Stimulated activated effector memory CD8-positive, alpha-beta T cell treated with anti-CD3 and anti-CD28 coated beads, Interleukin-12 subunit alpha, Interleukin-12 subunit beta, amount 100 ng/mL, for 72 hours (primary cell): Measurements from ENCODE around the gene IFNL1.
"Not testable (repeated sequence)": the region's sequence is repeated elsewhere in the genome, so short reads cannot be mapped to it uniquely, and the experiment has no call there.

Experiments used
- ATAC-seq: fragments of 150-1000 bp; cut with Tn5 transposase; 2 replicates; pipeline ENCODE4 v1.10.0; 2021
- DNase-seq, 2 donors: peaks; one replicate each; pipeline ENCODE4 v3.0.0; 2021 to 2022; ENCODE audit warnings: low spot score in 2 of 2
- H3K27ac Mint-ChIP-seq: one replicate; pipeline ENCODE4 v1.8.0; 2022; ENCODE audit warnings: mild to moderate bottlenecking, mixed read lengths
- H3K36me3 Mint-ChIP-seq: one replicate; pipeline ENCODE4 v1.8.0; 2022; ENCODE audit warnings: mild to moderate bottlenecking, mixed read lengths
- H3K4me1 Mint-ChIP-seq: one replicate; pipeline ENCODE4 v1.8.0; 2022; ENCODE audit warnings: mixed read lengths
- H3K4me3 Mint-ChIP-seq: one replicate; pipeline ENCODE4 v1.8.0; 2022; ENCODE audit warnings: mild to moderate bottlenecking, mixed read lengths
- H3K9me3 Mint-ChIP-seq: one replicate; pipeline ENCODE4 v1.8.0; 2022; ENCODE audit warnings: mixed read lengths

IFNL1 gene

DNA sequence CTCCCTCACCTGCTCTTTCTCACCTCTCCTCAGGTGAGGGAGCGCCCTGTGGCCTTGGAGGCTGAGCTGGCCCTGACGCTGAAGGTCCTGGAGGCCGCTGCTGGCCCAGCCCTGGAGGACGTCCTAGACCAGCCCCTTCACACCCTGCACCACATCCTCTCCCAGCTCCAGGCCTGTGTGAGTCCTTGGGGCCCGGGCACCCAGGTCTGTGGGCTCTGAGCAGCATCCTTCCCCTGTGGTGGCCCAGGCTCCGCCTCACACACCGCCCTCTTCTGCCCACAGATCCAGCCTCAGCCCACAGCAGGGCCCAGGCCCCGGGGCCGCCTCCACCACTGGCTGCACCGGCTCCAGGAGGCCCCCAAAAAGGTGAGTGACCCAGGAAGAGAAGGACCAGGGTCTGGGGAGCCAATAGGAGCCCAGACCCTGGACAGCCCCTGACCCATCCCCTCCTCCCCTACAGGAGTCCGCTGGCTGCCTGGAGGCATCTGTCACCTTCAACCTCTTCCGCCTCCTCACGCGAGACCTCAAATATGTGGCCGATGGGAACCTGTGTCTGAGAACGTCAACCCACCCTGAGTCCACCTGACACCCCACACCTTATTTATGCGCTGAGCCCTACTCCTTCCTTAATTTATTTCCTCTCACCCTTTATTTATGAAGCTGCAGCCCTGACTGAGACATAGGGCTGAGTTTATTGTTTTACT, 1.9 kb downstream of the IFNL1 start:
- H3K36me3 Mint-ChIP-seq = peaks cover 19% of the 10 kb centered on the region
- DNase-seq (peak; percentile 63 to 90), ATAC-seq (peak; percentile 95)
- peak overlapping the region; percentile 72 for H3K4me3 Mint-ChIP-seq
- peak overlapping the region; percentile 82 for H3K27ac Mint-ChIP-seq
- peaks cover 41% of the 10 kb centered on the region for H3K4me1 Mint-ChIP-seq
- H3K9me3 Mint-ChIP-seq = no peaks in the 10 kb centered on the region

DNA sequence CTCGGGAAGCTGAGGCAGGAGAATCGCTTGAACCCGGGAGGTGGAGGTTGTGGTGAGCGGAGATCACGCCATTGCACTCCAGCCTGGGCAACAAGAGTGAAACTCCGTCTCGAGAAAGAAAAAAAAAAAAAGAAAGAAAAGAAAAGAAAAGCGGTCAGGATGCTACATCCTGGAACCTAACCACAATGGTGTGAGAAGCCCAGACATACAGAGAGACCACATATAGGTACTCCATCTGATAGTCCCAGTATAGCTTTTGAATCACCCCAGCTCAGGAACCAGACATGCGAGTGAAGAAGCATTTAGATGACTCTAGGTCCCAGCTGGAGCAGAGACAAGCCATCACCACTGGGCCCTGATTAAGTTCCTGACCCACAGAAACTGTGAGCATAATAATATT, 3.2 kb downstream of the IFNL1 start:
- Mint-ChIP-seq H3K4me3 (peak overlapping the region; percentile 72), H3K27ac (peak overlapping the region; percentile 82), H3K9me3 (no peaks in the 10 kb centered on the region), H3K4me1 (peaks cover 41% of the 10 kb centered on the region), H3K36me3 (peaks cover 19% of the 10 kb centered on the region)
- ATAC-seq (peak; percentile 82), DNase-seq (peak in 1 of 2 donors; percentile 71)

GRCh38 chr19:39299832-39300231, 3.6 kb downstream of the IFNL1 start:
- ATAC-seq (no peak), DNase-seq (no peak)
- Mint-ChIP-seq H3K9me3 (no peaks in the 10 kb centered on the region), H3K27ac (peak overlapping the region; percentile 82), H3K4me1 (peaks cover 41% of the 10 kb centered on the region), H3K36me3 (peaks cover 19% of the 10 kb centered on the region), H3K4me3 (peak overlapping the region; percentile 72)

DNA sequence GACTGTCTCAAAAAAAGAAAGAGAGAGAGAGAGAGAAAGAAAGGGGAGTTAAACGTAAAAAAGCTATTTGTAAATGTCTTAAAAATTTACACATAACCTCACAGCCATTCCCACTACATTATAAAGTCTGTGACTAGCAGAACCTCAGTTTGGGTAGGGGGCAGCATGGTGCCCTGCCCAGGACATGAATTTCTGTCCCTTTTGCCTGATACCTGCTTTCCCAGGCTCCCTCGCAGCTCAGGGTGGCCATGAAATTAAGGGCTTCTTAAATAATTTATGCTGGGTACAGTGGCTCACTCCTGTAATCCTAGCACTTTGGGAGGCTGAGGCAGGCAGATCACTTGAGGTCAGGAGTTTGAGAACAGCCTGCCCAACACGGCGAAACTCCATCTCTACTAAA, 4.8 kb downstream of the IFNL1 start:
- H3K4me3 Mint-ChIP-seq = no peak overlapping the region
- no peak overlapping the region for H3K27ac Mint-ChIP-seq
- no peak for DNase-seq
- no peak for ATAC-seq
- H3K4me1 Mint-ChIP-seq = peaks cover 39% of the 10 kb centered on the region
- peaks cover 20% of the 10 kb centered on the region for H3K36me3 Mint-ChIP-seq
- no peaks in the 10 kb centered on the region for H3K9me3 Mint-ChIP-seq

GRCh38 chr19:39301562-39301961, 5.4 kb downstream of the IFNL1 start:
- H3K4me3 Mint-ChIP-seq = no peak overlapping the region
- ATAC-seq = no peak
- peaks cover 34% of the 10 kb centered on the region for H3K4me1 Mint-ChIP-seq
- peaks cover 26% of the 10 kb centered on the region for H3K36me3 Mint-ChIP-seq
- H3K9me3 Mint-ChIP-seq = no peaks in the 10 kb centered on the region
- H3K27ac Mint-ChIP-seq = no peak overlapping the region
- DNase-seq = no peak

DNA sequence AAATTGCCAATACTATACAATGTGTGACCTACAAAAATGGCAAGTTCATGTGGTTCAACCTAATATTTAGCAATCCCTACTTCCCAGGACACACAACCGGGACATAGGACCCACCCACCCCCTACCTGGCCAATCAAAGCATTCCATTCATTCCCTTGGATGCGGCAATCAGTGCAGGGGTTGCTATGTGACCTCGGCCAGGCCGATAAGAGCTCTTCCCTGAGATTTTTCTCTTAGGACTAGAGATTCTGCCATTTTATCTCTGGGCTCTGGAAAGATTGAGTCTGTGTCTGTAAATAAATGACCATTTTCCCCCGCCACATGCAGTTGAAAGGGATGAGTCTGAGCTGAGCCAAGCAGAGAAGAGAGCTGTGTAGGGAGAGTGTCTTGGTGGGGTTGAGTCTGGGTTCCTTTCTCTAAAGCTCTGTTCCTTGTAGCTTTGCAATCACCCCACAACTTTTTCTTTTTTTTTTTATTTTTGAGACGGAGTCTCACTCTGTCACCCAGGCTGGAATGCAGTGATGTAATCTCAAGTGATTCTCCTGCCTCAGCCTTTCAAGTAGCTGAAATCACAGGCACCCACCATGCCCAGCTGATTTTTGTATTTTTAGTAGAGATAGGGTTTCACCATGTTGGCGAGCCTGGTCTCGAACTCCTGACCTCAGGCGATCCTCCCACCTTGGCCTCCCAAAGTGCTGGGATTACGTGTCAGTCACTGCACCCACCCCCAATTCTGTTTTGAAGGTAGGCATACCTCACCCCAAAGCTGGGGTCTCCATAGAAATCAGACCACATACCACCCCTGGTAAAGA, 7.4 kb downstream of the IFNL1 start:
- Mint-ChIP-seq H3K9me3 (no peaks in the 10 kb centered on the region), H3K36me3 (peaks cover 21% of the 10 kb centered on the region), H3K4me3 (no peak overlapping the region), H3K27ac (no peak overlapping the region), H3K4me1 (peaks cover 19% of the 10 kb centered on the region)
- ATAC-seq = no peak
- no peak for DNase-seq

- Mint-ChIP-seq H3K4me3 (no peak overlapping the region), H3K36me3 (peaks cover 16% of the 10 kb centered on the region), H3K9me3 (no peaks in the 10 kb centered on the region), H3K4me1 (peaks cover 16% of the 10 kb centered on the region), H3K27ac (no peak overlapping the region)
- DNase-seq (no peak), ATAC-seq (no peak)
Measured at GRCh38 chr19:39304185-39304513, 7.9 kb downstream of the IFNL1 start.

DNA sequence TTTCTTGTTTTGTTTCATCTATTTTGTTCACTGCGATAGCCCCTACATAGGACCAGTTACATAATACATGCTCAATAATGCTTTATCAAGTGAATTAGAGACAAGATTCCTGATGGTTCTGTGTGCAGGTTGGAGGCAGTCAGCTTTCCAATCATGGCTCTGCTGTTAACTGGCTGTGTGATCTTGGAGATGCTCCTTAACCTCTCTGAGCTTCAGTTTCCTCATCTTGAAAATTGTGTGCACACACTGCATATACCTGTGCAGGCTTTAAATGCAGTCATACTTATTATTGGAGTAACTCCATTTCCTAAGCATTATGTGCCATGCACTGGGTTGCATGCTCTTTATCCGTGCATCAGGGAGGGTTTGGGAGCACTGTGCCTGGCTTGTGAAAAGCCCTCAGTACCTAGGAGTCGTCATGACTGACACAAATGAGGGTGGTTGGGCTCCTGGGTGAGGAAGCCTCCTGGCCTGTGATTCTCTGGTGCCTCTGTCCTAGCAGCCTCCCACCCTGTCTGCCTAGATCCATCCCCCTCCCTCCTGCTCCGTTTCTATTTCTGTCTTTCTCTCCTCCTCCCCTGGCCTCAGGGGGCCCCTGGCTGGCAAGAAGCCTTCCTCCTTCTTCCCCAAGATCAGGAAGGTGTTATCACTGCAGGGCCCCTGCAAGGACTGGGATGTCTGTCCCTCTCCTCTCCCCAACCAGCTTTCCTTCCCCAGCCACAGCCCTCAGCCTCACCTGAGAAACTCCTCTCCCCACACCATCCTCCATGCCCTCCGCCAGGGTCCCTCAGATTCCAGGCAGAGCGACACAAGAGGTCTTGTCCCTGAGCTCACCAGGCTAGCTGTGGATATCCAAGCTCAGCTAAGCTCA, 8.7 kb downstream of the IFNL1 start:
- no peak for DNase-seq

GRCh38 chr19:39306075-39306474, 9.9 kb downstream of the IFNL1 start:
- peaks cover 18% of the 10 kb centered on the region for H3K36me3 Mint-ChIP-seq
- DNase-seq (no peak), ATAC-seq (no peak)
- H3K4me1 Mint-ChIP-seq = peaks cover 23% of the 10 kb centered on the region
- H3K4me3 Mint-ChIP-seq = no peak overlapping the region
- no peaks in the 10 kb centered on the region for H3K9me3 Mint-ChIP-seq
- H3K27ac Mint-ChIP-seq = no peak overlapping the region

More for the DNA sequence above, 8.7 kb downstream of the IFNL1 start:
- peaks cover 11% of the 10 kb centered on the region for H3K36me3 Mint-ChIP-seq
- H3K4me3 Mint-ChIP-seq = no peak overlapping the region
- peak overlapping the region; percentile 46 for H3K27ac Mint-ChIP-seq
- no peak for ATAC-seq
- no peaks in the 10 kb centered on the region for H3K9me3 Mint-ChIP-seq
- H3K4me1 Mint-ChIP-seq = peaks cover 14% of the 10 kb centered on the region

DNA sequence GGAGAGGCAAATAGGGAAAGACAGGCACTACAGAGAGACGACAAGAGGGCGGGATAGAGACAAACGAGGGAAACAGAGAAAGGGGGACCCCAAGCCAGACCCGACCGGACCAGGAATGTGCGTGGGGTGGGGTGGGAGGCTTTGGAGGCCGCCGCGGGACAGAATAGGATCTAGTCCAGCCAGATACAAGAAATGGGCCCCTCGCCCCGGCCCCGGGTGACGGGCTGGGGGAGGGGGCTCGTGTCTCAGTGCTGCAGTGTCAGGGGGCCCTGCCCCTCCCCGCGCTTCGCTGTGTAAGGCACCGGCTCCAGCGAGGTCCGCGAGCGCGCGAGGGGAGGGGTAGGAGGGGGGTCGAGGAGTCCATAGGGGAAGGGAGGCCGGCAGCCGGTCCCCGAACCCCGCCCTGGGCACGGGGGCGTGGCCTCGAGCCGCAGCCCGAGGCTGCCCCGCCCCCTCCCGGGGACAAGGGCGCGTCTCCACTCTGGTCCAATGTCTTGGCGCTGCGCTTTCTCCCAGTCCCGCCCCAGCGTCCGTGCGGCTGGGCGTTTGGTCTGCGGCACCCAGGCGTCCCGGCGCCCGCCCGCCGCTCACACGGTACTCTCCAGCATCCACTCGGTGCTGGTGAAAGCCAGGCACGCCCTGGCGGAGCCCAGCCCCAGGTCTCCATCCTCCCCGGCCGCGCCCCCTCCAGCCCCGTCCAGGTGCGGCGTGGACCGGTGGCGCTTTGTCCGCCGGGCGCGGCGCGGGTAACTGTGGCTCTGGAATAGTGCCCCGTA, 11.0 kb downstream of the IFNL1 start:
- no peak for DNase-seq
- Mint-ChIP-seq H3K27ac (no peak overlapping the region), H3K9me3 (no peaks in the 10 kb centered on the region), H3K4me3 (no peak overlapping the region), H3K36me3 (peaks cover 29% of the 10 kb centered on the region), H3K4me1 (peaks cover 30% of the 10 kb centered on the region)
- peak; percentile 53 for ATAC-seq

- no peak for DNase-seq
- Mint-ChIP-seq H3K4me1 (peaks cover 34% of the 10 kb centered on the region), H3K36me3 (peaks cover 37% of the 10 kb centered on the region), H3K9me3 (no peaks in the 10 kb centered on the region), H3K4me3 (no peak overlapping the region), H3K27ac (no peak overlapping the region)
- peak; percentile 40 for ATAC-seq
Measured at GRCh38 chr19:39307822-39308530, 11.8 kb downstream of the IFNL1 start.

GRCh38 chr19:39308531-39309304, 12.5 kb downstream of the IFNL1 start:
- Mint-ChIP-seq H3K27ac (peak overlapping the region; percentile 26), H3K4me3 (no peak overlapping the region), H3K4me1 (peaks cover 35% of the 10 kb centered on the region), H3K36me3 (peaks cover 44% of the 10 kb centered on the region), H3K9me3 (no peaks in the 10 kb centered on the region)
- no peak for DNase-seq
- ATAC-seq = peak; percentile 11

DNA sequence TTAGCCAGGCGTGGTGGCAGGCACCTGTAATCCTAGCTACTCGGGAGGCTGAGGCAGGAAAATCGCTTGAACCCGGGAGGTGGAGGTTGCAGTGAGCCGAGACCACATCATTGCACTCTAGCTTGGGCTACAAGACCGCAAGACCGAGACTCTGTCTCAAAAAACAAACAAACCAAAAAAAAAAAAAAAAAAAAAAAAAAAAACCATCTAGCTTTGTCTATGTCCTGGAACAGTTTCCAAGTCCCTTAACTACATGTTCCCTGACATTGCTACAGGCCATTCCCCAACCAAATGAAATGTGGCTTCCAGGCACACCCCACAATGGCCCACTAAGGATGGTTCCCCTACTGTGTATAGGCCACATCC, 13.1 kb downstream of the IFNL1 start:
- not testable (repeated sequence) for H3K4me3 Mint-ChIP-seq, DNase-seq, H3K9me3 Mint-ChIP-seq, ATAC-seq
- peaks cover 44% of the 10 kb centered on the region for H3K36me3 Mint-ChIP-seq
- peaks cover 35% of the 10 kb centered on the region for H3K4me1 Mint-ChIP-seq
- H3K27ac Mint-ChIP-seq = peak overlapping the region; percentile 36
